ENCODE data around the gene ID3.

DNA sequence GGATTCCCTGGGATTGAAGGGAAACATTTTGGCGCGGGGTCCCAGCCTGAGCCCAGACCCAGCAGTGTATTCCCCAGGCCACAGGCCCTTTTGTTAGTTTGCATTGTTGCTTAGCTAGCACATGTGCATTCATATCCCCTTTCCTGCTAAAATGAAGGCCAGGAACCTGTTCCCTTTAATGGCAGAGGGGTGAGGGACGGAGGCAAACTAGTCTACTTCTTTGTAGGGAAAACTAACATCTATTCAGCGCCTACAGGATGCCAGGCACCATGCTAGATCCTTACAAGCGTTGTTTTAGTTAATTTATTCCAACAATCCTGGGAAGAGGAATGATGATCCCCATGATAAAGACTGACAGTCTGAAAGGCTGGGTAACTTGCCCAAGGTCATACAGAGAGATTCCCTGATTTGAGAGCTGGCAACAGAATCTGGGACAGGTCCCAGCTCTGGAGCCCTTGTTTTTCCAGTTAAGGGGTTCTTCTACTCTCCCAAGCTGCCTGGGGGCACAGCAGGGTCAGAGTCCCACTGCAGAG is 27.7 kb downstream of the ID3 start:
- TF ChIP-seq ZNF274 (IDR thresholded peaks at IDR 0.05; ENCODE audit: low read depth, low read length) (no peak), SUZ12 (IDR thresholded peaks at IDR 0.05; ENCODE audit: extremely low read depth, insufficient read depth, insufficient read length) (no peak), YY1 (IDR thresholded peaks at IDR 0.05; ENCODE audit: insufficient read depth, insufficient read length) (no peak)
